Stimulated activated CD8-positive, alpha-beta memory T cell treated with anti-CD3 and anti-CD28 coated beads, Interleukin-7, amount 100 ng/mL, for 1 hour (primary cell): Measurements from ENCODE around the gene MAML2.

ENCODE experiments used
- DNase-seq, 2 donors: peaks; one replicate each; pipeline ENCODE4 v3.0.0-alpha.2; 2020; ENCODE audit warnings: low read depth in 2 of 2

MAML2 gene

DNA sequence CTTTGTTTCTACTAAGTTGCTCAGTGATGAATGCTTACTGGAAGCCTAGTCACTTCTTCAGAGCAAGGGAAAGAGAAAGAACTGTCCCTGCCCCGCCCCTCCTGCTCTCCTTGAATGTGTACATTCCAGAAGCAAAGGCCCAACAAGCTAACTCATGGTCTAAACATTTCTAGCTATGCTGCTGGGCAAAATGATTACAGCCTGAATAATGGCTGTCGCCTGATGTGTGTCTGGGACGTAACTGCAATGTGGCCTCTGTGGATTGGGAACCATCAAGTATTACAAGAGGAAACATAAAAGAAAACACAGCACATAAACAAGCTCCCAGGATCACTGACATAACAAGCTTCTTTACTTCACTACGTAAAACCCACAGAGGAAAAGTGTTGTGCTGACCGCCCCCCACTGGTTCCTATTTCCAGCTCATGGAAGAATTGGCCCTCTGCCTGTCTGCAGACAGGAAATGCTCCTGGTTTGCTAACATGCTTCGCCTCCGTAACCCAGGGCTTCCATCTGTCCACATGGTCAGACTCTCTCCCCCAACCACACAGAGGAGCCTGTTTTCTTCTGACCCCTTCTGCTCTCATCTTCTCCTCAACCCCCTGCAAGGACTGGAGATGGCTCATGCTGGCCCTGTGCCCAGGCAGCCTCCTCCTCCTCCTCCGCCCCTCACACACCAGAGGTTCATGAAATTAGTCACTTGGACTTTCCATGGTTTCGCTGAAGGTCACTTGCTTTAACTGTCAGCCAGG is 187.2 kb downstream of the MAML2 start:
- DNase-seq, result no peak

GRCh38 chr11:96154802-96155520 is 188.0 kb downstream of the MAML2 start:
- DNase-seq, result no peak

DNA sequence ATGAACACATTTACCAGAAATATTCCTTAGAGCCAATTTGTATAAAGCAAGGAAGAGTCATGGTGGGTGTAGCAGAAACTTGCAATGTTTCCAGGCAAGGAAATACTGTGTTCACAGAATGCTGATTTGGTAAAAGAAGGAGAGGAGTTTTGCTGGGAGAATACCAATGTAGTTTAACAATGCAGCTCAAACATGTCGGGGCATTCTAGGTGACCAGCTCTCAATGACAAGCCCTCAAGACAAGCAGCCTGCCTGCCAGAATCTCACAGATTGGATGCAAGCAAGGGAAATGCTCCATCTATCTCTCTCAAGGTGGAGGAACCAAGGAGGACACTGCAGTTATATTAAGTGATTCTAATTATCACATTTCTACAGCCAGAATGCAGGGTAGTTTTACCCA is 190.4 kb downstream of the MAML2 start:
- no peak for DNase-seq

DNA sequence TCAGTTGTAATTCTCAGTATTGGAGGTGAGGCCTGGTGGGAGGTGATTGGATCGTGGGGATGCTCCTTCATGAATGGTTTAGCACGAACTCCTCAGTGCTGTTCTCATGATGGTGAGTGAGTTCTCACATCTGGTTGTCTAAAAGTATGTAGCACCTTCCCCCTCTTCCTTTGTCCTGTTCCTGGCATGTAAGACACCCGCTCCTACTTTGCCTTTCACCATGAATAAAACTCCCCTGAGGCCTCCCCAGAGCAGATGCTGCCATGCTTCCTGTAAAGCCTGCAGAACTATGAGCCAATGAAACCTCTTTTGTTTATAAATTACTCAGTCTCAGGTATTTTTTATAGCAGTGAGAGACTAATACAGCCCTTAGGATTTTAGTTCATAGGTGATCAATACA is 191.5 kb downstream of the MAML2 start:
- no peak for DNase-seq

DNA sequence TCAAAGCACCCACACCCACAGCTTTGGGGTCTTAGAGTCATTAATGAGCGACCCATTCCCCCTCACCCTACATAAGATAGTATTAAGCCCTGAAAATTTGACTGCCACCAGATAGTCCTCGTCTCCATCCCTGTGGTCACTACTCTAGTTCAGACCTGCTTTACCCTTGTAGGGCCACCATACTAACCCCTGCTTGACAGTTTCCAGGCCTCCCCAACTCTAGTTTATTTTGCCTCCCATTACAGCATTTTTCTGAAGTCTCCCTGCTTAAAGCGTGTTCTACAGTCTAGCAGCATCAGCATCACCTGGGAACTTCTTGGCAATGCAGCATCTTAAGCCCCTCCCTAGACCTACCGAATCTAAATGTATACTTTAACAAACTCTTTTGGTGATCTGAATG is 192.4 kb downstream of the MAML2 start:
- no peak for DNase-seq

DNA sequence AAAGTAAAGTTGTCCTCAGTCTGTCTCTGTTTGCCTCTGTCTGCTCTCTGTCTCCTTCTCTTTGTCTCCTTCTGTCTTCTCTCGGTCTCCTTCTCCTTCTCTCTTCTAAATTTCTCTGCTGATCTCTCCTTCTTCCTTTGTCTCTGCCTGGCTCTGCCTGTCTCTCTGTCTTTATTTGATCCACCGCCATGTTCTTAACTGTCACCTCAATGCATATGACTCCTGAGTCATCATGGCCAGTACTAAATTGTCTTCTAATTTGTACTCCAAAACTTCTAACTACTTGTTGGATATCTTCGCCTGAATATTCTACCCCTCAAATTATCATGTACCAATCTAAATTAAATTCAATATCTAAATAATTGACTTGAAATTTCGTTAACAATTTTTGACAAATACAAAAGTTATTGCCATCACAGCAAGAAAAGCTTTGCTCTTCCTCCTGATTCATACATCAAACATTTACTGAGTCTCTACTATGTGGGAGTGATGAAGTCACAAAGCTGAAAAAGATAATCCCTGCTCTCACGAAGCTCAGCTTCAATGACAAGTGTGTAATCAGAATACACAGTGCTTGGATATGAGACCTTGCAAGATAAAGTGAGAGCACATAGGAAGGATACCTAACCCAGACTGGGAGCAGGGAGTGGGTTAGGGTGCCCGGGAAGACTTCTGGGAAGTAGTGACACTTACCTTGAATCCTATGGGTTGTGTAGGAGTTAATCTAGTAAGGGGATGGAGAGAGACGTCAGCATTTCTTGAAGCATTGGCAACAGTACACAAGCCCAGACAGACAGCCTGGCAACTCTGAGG is 193.0 kb downstream of the MAML2 start:
- no peak for DNase-seq

DNA sequence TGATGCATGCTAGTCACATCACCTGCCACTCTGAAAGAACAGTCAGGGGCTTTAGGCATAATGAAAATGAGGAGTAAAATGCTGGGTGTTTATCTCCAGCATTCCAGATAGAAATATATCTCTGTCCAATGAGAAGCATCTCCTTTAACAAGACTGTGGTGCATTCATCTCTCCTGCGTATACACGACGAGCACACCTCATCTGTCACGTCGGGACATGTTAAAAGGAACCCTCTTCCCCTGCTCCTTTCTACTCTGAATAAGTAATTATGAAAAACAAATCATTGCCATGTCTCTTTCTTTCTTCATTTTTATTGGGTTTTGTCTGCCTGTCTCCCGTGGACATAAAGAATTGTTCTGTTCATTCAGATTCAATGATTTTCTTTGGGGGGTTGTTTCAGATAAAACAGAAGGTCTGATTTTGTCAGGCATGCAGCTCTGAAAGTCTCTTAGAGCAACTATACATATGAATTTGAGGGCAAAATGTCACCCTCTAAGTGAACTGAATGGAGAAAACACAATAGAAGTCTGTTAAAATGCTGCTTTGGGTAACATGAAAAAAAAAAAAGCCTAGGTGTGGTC is 195.0 kb downstream of the MAML2 start:
- no peak for DNase-seq

DNA sequence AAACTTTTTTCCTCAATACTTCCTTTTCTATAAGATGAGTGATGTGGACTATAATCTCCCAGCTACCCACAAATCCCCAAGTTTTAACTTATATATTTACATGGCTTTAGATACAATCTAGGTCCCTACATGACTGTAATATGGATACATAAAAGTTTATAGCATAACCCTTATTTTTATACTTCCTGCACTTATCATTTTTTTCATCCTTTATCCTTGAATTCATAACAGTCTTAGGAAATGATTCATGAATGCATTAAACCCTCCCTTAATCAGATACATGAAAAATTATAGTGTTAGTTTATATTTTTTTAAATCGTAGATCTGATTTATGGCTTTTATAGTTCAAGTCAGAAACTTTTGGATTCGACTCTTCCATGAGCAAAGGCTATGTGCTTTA is 195.8 kb downstream of the MAML2 start:
- no peak for DNase-seq

GRCh38 chr11:96146765-96147164 is 196.2 kb downstream of the MAML2 start:
- no peak for DNase-seq

DNA sequence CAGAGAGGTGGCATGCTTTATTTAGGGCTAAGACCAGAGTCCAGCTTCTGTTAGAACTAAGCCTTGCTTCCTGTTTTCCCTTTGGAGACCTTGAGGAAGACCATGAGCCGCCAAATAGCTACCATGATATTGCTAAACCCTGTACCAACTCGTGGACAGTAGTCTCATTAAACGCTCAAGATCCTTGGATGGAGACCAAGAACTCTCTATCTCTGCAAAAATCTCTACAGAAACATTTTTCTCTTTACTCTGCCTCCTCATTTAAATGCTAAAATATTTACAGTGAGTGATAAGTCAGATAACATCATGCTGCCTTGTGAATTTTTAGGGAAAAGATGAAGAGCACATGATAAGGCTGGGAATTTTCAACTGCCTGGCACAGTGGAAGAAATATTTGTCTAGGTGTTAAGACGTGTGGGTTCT is 197.8 kb downstream of the MAML2 start:
- DNase-seq, result no peak

DNA sequence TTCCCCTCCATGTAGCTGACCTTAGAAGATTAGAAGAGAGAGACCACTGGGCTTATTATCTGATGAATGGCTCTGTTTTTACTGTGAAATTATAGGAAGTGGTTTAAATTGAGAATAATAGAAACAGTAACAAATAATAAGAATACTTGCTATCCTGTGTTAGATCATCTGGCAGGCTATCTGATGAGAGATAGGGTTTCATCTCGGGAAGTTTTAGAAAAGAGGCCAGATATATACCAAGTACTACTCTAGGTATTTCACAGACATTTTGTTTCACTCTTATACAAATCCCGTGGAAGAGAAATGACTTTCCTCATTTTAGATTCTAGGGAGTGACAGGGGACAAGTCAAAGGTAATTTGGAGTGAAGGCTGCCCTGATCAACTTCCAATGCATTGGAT is 198.4 kb downstream of the MAML2 start:
- DNase-seq, result no peak

- DNase-seq, result no peak
These were observed 199.9 kb downstream of the MAML2 start for GRCh38 chr11:96143041-96143521.

DNA sequence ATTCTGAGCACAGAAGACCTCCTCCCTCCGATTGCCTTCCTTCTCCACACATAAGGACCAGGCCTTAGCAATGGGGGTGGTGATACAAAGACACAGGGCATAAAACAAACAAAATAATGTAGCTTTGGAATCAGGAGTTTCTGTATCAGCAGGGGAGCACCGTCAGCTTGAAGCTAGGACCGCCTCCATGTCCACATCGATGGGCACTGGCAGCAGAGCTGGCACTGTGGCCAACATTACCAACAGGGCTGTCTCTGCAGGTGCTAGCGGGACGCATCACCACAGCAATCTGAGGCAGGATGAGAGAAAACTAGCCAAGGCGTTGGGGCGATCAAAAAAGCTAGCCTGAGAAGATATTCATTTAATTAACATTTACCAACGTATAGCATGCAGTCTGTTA is 201.4 kb downstream of the MAML2 start:
- no peak for DNase-seq

DNA sequence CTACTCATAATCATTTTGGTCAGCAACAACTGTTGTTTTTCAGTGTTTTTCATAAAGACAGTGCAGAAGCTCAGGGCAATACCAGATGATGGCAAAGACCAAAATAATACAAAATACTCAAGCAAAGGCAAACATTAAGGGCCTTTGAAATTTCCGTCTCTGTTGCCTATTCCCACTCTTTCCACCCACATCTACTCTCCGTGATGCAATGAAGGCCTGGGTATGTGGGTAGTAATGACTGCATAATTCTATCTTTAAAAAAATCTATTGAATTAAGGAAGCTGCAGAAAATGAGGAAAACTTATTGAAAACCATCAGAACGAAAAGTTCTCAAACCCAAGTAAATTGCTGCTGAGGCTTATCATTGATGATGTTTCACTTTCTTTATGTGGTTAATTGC is 203.3 kb downstream of the MAML2 start:
- no peak for DNase-seq

DNA sequence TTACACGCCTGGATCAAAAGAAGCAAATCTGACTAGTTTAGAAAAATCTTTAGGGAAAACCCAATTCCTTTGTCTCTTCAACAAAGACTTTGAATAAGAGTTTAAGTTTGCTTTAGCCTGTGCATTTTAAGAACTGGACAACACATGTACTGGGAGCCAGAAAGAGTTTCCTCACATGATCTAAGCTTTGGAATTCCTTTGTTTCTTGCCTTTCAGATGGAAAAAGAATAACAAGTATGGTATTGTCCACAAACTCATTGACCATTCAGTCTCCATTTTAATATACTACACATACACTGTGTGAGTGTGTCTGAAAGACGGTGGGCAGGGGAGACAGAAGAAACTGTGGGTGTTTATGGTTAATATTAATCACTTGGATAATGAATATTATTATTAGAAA is 205.6 kb downstream of the MAML2 start:
- no peak for DNase-seq

- no peak for DNase-seq
These were observed 206.2 kb downstream of the MAML2 start for GRCh38 chr11:96136613-96137298.

DNA sequence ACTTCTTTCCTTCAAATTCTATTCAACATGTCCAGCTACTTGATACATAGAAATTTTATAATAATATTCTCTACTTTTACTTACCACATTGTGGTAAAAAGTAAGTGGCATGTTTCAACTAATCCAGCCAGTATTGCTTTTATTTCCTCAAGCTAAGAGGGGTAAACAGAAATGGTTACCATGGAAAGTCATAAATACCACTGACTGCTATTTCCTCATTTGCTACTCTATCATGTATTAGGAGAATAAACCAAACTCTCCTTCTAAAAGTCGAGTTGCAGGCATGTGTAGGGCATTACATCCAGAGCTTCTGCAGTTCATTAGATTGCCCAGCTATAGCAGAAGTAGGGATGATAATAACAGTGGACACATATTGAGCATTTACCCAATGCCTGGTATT is 208.4 kb downstream of the MAML2 start:
- no peak for DNase-seq

- no peak for DNase-seq
These were observed 210.6 kb downstream of the MAML2 start for GRCh38 chr11:96132437-96132836.

DNA sequence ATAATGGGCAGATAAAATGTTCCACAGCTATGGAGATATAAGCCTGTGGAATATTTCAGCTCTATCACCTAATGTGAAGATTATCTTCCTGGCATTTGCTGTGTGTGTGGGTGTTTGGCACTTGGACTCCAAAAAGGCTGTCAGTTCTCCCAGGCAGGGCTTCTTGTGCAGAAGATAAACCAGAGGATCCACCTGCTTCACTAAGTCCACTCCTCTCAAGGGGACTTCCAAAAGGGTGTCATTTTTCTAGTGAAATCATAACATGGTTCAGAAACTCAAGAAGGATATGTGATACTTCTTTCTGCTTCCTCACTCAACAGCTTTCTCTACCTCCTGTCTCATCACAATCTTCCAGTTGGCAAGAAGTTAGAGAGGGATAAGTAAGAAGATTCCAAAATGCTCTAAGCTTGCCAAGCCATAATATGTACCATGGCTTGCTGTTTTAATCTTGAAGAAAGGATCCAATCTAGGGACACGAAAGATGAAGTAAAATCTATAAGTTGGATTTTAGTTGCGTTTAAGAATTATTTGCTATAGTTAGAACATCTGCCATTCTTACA is 212.9 kb downstream of the MAML2 start:
- DNase-seq, result no peak

GRCh38 chr11:96127596-96127959 is 215.4 kb downstream of the MAML2 start:
- DNase-seq, result no peak

GRCh38 chr11:96126917-96127595 is 215.9 kb downstream of the MAML2 start:
- no peak for DNase-seq
